NOMO-1 (cell line): ENCODE data around the gene KIF26B.
"Not testable (repeated sequence)": the region's sequence is repeated elsewhere in the genome, so short reads cannot be mapped to it uniquely, and the experiment has no call there.

Source experiments
- DNase-seq, 2 experiments: peaks; one replicate each; lab custom pipeline; 2025; ENCODE audit not compliant: unreplicated experiment in 2 of 2; lab: John Stamatoyannopoulos, UW

Gene KIF26B

GRCh38 chr1:245341743-245342142, 187.0 kb downstream of the KIF26B start:
- DNase-seq: no peak

GRCh38 chr1:245345191-245345884, 190.6 kb downstream of the KIF26B start:
- DNase-seq: no peak

GRCh38 chr1:245348626-245349025, 193.8 kb downstream of the KIF26B start:
- DNase-seq: no peak

- no peak for DNase-seq
These were observed 198.6 kb downstream of the KIF26B start for GRCh38 chr1:245353411-245353810.

GRCh38 chr1:245353915-245354775, 199.4 kb downstream of the KIF26B start:
- DNase-seq: no peak

GRCh38 chr1:245355851-245356630, 201.3 kb downstream of the KIF26B start:
- DNase-seq: not testable (repeated sequence)

- no peak for DNase-seq
These were observed 202.3 kb downstream of the KIF26B start for GRCh38 chr1:245356891-245357585.

GRCh38 chr1:245359101-245359680, 204.4 kb downstream of the KIF26B start:
- peak in 1 of 2 experiments; percentile 7 for DNase-seq

GRCh38 chr1:245361065-245361464, 206.3 kb downstream of the KIF26B start:
- no peak for DNase-seq

- no peak for DNase-seq
These were observed 207.2 kb downstream of the KIF26B start for GRCh38 chr1:245361951-245362350.

GRCh38 chr1:245363461-245364200, 208.8 kb downstream of the KIF26B start:
- no peak for DNase-seq

- DNase-seq: no peak
These were observed 210.6 kb downstream of the KIF26B start for GRCh38 chr1:245365095-245366020.

GRCh38 chr1:245366886-245367285, 212.1 kb downstream of the KIF26B start:
- no peak for DNase-seq

GRCh38 chr1:245370175-245370825, 215.5 kb downstream of the KIF26B start:
- DNase-seq: no peak

GRCh38 chr1:245370905-245371581, 216.3 kb downstream of the KIF26B start:
- DNase-seq: no peak

- no peak for DNase-seq
These were observed 218.3 kb downstream of the KIF26B start for GRCh38 chr1:245373131-245373530.

- DNase-seq: no peak
These were observed 221.1 kb downstream of the KIF26B start for GRCh38 chr1:245375789-245376460.
